ENCODE results near the gene C6orf15.

- no peak for TF ChIP-seq POLR2A (IDR thresholded peaks at IDR 0.05; ENCODE audit: low read length)
- TF ChIP-seq GATA1 (IDR thresholded peaks at IDR 0.05; ENCODE audit: low read depth, low read length): no peak
Observed at GRCh38 chr6:31121131-31121790, 8.9 kb upstream of the C6orf15 start.
